Measurements from ENCODE around the gene DENND4C.
"Not testable (repeated sequence)": the region's sequence is repeated elsewhere in the genome, so short reads cannot be mapped to it uniquely, and the experiment has no call there.

The DENND4C gene

GRCh38 chr9:19266778-19267384 is 36.4 kb downstream of the DENND4C start:
- DNase-seq (ENCODE audit: low read depth in 2 of 2) = not testable (repeated sequence)

GRCh38 chr9:19269582-19269981 is 39.1 kb downstream of the DENND4C start:
- no peak for DNase-seq (ENCODE audit: low read depth in 2 of 2)

GRCh38 chr9:19270421-19270949 is 40.0 kb downstream of the DENND4C start:
- DNase-seq (ENCODE audit: low read depth in 2 of 2) = no peak

- DNase-seq (ENCODE audit: low read depth in 2 of 2) = no peak
Measured at GRCh38 chr9:19271081-19271480, 40.6 kb downstream of the DENND4C start.

- DNase-seq (ENCODE audit: low read depth in 2 of 2) = no peak
Measured at GRCh38 chr9:19281801-19282200, 51.3 kb downstream of the DENND4C start.

- no peak for DNase-seq (ENCODE audit: low read depth in 2 of 2)
Measured at GRCh38 chr9:19283072-19283710, 52.7 kb downstream of the DENND4C start.

- no peak for DNase-seq (ENCODE audit: low read depth in 2 of 2)
Measured at GRCh38 chr9:19284729-19285128, 54.2 kb downstream of the DENND4C start.

GRCh38 chr9:19286634-19287188 is 56.2 kb downstream of the DENND4C start:
- no peak for DNase-seq (ENCODE audit: low read depth in 2 of 2)

- DNase-seq (ENCODE audit: low read depth in 2 of 2) = no peak
Measured at GRCh38 chr9:19288081-19288480, 57.6 kb downstream of the DENND4C start.

GRCh38 chr9:19290103-19290502 is 59.6 kb downstream of the DENND4C start:
- no peak for DNase-seq (ENCODE audit: low read depth in 2 of 2)

GRCh38 chr9:19294219-19294618 is 63.7 kb downstream of the DENND4C start:
- DNase-seq (ENCODE audit: low read depth in 2 of 2) = no peak

- no peak for DNase-seq (ENCODE audit: low read depth in 2 of 2)
Measured at GRCh38 chr9:19298436-19299000, 68.0 kb downstream of the DENND4C start.

GRCh38 chr9:19303216-19303615 is 72.7 kb downstream of the DENND4C start:
- DNase-seq (ENCODE audit: low read depth in 2 of 2) = no peak

GRCh38 chr9:19306568-19306967 is 76.1 kb downstream of the DENND4C start:
- DNase-seq (ENCODE audit: low read depth in 2 of 2) = no peak

- DNase-seq (ENCODE audit: low read depth in 2 of 2) = no peak
Measured at GRCh38 chr9:19310246-19310645, 79.8 kb downstream of the DENND4C start.

GRCh38 chr9:19313573-19313972 is 83.1 kb downstream of the DENND4C start:
- no peak for DNase-seq (ENCODE audit: low read depth in 2 of 2)

- no peak for DNase-seq (ENCODE audit: low read depth in 2 of 2)
Measured at GRCh38 chr9:19320495-19320894, 90.0 kb downstream of the DENND4C start.

- no peak for DNase-seq (ENCODE audit: low read depth in 2 of 2)
Measured at GRCh38 chr9:19331877-19332276, 101.4 kb downstream of the DENND4C start.

- no peak for DNase-seq (ENCODE audit: low read depth in 2 of 2)
Measured at GRCh38 chr9:19336166-19336565, 105.7 kb downstream of the DENND4C start.

- DNase-seq (ENCODE audit: low read depth in 2 of 2) = no peak
Measured at GRCh38 chr9:19342947-19343346, 112.5 kb downstream of the DENND4C start.

- no peak for DNase-seq (ENCODE audit: low read depth in 2 of 2)
Measured at GRCh38 chr9:19358701-19359100, 128.2 kb downstream of the DENND4C start.

GRCh38 chr9:19369107-19369506 is 138.6 kb downstream of the DENND4C start:
- no peak for DNase-seq (ENCODE audit: low read depth in 2 of 2)

GRCh38 chr9:19371942-19372341 is 141.4 kb downstream of the DENND4C start:
- DNase-seq (ENCODE audit: low read depth in 2 of 2) = no peak

All from stimulated activated CD8-positive, alpha-beta memory T cell treated with anti-CD3 and anti-CD28 coated beads, Interleukin-7, amount 100 ng/mL, for 1 hour (primary cell).